Prostate gland (tissue), 2 donors: ENCODE data around the gene RSU1. TPM values are rescaled to one million over a fixed set of nuclear protein-coding genes. Genes with fewer than 3 reads are reported as not detected.

ENCODE experiments used
- DNase-seq: peaks from one replicate; pipeline ENCODE4 v3.0.0-alpha.2; 2019; ENCODE audit warnings: low spot score
- H3K27ac ChIP-seq, 2 donors: fragments of 200-600 bp; sonication (generic); 2 replicates each; pipeline ENCODE4 v1.5.1; 2017 to 2019
- H3K27me3 ChIP-seq: fragments of 200-600 bp; sonication (generic); replicated peaks from 2 replicates; pipeline ENCODE4 v1.5.1; 2019; ENCODE audit not compliant: insufficient read depth
- H3K36me3 ChIP-seq, 2 donors: fragments of 200-600 bp; sonication (generic); 1 replicate in 1 of 2; 2 replicates in 1 of 2; pipeline versions ENCODE4 v1.5.1 to v1.8.1; 2017 to 2019
- H3K4me1 ChIP-seq: fragments of 200-600 bp; sonication (generic); replicated peaks from 2 replicates; pipeline ENCODE4 v1.5.1; 2019
- H3K4me3 ChIP-seq, 2 donors: fragments of 200-600 bp; sonication (generic); 2 replicates each; pipeline ENCODE4 v1.5.1; 2017 to 2019
- H3K9me3 ChIP-seq: fragments of 200-600 bp; sonication (generic); 2 replicates; pipeline ENCODE4 v1.5.1; 2017
- CTCF ChIP-seq, 4 experiments: fragments of 200-600 bp in 2 of 4; fragments of 450-650 bp in 2 of 4; sonication (generic) in 2 of 4; IDR thresholded peaks; 1 replicate in 3 of 4; 2 replicates in 1 of 4; pipeline ENCODE4 v1.5.1; 2016 to 2019; ENCODE audit warnings: antibody characterized with exemption in 4 of 4, mild to moderate bottlenecking in 2 of 4, moderate library complexity in 2 of 4
- POLR2A ChIP-seq: fragments of 450-650 bp; IDR thresholded peaks from one replicate; pipeline ENCODE4 v1.6.1; 2016; ENCODE audit warnings: antibody characterized with exemption, mild to moderate bottlenecking
- POLR2AphosphoS5 ChIP-seq: sonication (generic); formaldehyde crosslinking; IDR thresholded peaks from one replicate; pipeline ENCODE4 v1.6.1; 2017; ENCODE audit warnings: antibody characterized with exemption
- WGBS: methylation state at CpG from one replicate; pipeline ENCODE4 v1.1.5; 2018; 5-methylcytosine and 5-hydroxymethylcytosine counted together
- intact Hi-C: fragments of 100-400 bp; cut with DNase I; formaldehyde crosslinking; loops from one replicate; pipeline ENCODE4 v1.14.2; 2022
- total RNA-seq, 2 donors: library from RNA; depleted of rRNA; stranded (reverse); fragments of >200 nt; gene quantifications; one replicate each; pipeline ENCODE4 v1.1.0, GENCODE V29; 2016

RSU1 gene
- total RNA-seq, 2 donors from 2014 or later: 32.2 to 49.3 TPM

DNA sequence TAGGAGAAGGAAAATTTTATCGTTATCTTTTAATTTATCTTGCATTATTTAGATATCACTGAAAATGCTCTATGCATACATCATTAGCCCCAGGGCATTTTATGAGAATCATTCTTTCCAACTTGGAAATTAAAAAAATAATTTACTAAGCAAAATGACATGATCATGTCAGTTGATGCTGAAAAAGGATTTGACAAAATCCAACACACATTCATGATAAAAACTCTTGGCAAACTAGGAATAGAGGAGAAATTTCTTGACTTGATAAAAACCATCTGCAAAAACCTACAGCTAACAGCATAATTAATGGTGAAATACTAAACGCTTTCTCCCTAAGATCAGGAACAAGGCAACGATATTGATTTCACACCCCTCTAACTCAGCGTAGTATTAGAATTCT is 40.2 kb upstream of the RSU1 start:
- 82% methylated on average over 4 of the region's 4 CpGs for WGBS
- DNase-seq: no peak
- Histone ChIP-seq H3K36me3 (no peaks in the 10 kb centered on the region), H3K9me3 (no peaks in the 10 kb centered on the region), H3K4me3 (no peak overlapping the region), H3K27ac (no peak overlapping the region), H3K27me3 (no peaks in the 10 kb centered on the region), H3K4me1 (no peaks in the 10 kb centered on the region)
- no peak for TF ChIP-seq POLR2A
- TF ChIP-seq POLR2AphosphoS5: no peak
- TF ChIP-seq CTCF (IDR thresholded peaks at IDR 0.05): no peak
- intact Hi-C loops: no loop called here

- Histone ChIP-seq H3K27ac (no peak overlapping the region), H3K9me3 (no peaks in the 10 kb centered on the region), H3K36me3 (no peaks in the 10 kb centered on the region), H3K4me3 (no peak overlapping the region), H3K27me3 (no peaks in the 10 kb centered on the region), H3K4me1 (no peaks in the 10 kb centered on the region)
- no peak for TF ChIP-seq POLR2A
- no peak for TF ChIP-seq CTCF (IDR thresholded peaks at IDR 0.05)
- no peak for TF ChIP-seq POLR2AphosphoS5
- no peak for DNase-seq
- 34% methylated on average over 4 of the region's 4 CpGs for WGBS
- intact Hi-C loops: no loop called here
Observed at GRCh38 chr10:16856567-16856966, 39.3 kb upstream of the RSU1 start.

- Histone ChIP-seq H3K27me3 (no peaks in the 10 kb centered on the region), H3K36me3 (no peaks in the 10 kb centered on the region), H3K9me3 (no peaks in the 10 kb centered on the region), H3K4me1 (no peaks in the 10 kb centered on the region), H3K27ac (no peak overlapping the region), H3K4me3 (no peak overlapping the region)
- intact Hi-C loops: no loop called here
- WGBS: 62% methylated on average over 5 of the region's 5 CpGs
- DNase-seq: no peak
- TF ChIP-seq POLR2AphosphoS5 (no peak), POLR2A (no peak), CTCF (IDR thresholded peaks at IDR 0.05) (no peak)
Observed at GRCh38 chr10:16856092-16856491, 38.9 kb upstream of the RSU1 start.

DNA sequence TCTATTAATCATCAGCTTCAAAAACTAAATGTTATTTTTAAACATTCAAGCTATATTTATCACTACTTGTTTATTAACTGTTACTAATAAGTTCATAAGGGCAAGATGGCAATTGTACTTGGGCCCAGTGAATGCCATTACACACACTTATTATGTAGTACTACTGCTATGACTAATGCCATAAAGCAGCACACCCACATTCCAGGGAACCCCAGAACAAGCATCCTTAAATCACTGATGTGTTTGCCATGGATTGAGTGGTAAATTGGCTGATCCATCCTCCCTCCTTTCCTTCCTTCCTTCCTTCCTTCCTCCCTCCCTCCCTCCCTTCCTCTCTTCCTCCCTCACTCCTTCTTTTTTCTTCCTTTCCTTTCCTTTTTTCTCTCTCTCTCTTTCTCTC is 37.4 kb upstream of the RSU1 start:
- no peak for DNase-seq
- intact Hi-C loops: no loop called here
- TF ChIP-seq CTCF (IDR thresholded peaks at IDR 0.05) (no peak), POLR2AphosphoS5 (no peak), POLR2A (no peak)
- Histone ChIP-seq H3K27me3 (no peaks in the 10 kb centered on the region), H3K27ac (no peak overlapping the region), H3K4me3 (no peak overlapping the region), H3K36me3 (no peaks in the 10 kb centered on the region), H3K9me3 (no peaks in the 10 kb centered on the region), H3K4me1 (no peaks in the 10 kb centered on the region)

DNA sequence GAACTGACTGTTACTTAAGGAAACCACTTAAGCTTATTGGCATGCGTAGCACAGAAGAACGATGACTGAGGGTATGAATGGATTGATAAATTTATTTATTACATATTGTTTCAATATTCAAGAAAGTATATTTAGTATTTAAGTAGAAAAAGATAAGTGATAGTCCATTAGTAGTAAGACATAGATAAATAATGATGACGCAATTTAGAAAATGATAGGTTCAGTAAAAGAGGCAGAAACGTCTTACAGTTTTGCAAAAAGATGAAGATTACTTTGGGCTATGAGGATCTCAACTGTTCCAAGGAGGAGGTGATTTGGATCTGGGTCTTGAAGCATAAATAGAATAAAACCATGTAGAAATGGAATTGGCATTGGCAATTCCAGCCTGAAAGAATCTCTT is 36.6 kb upstream of the RSU1 start:
- no peaks in the 10 kb centered on the region for H3K27me3 ChIP-seq
- no peaks in the 10 kb centered on the region for H3K4me1 ChIP-seq
- TF ChIP-seq POLR2A (no peak), CTCF (IDR thresholded peaks at IDR 0.05) (no peak), POLR2AphosphoS5 (no peak)
- WGBS: 95% methylated on average over 4 of the region's 4 CpGs
- intact Hi-C loops: no loop called here
- no peak for DNase-seq
- no peaks in the 10 kb centered on the region for H3K36me3 ChIP-seq
- no peaks in the 10 kb centered on the region for H3K9me3 ChIP-seq
- H3K27ac ChIP-seq: no peak overlapping the region
- H3K4me3 ChIP-seq: no peak overlapping the region
